Fibroblast of lung (primary cell): ENCODE data around the gene RGS3. TPM values are rescaled to one million over a fixed set of nuclear protein-coding genes. Genes with fewer than 3 reads are reported as not detected.
A peak's percentile ranks its signal among the peaks of the same experiment; 100 is the strongest.

Experiments used
- DNase-seq, 2 donors: peaks; one replicate each; pipeline versions ENCODE4 v3.0.0 to v3.0.0-alpha.2; 2010; ENCODE audit warnings: low read depth in 2 of 2
- H2AFZ ChIP-seq: 2 replicates; pipeline ENCODE4 v1.5.1; 2012; ENCODE audit warnings: low read length, control low read depth, inconsistent platforms
- H3K27ac ChIP-seq: 2 replicates; pipeline ENCODE4 v1.5.1; 2011; ENCODE audit warnings: low read length, control low read depth; ENCODE audit not compliant: insufficient read depth
- H3K27me3 ChIP-seq: 2 replicates; pipeline ENCODE4 v1.5.1; 2011; ENCODE audit warnings: mild to moderate bottlenecking, low read length; ENCODE audit not compliant: control insufficient read depth, insufficient read depth
- H3K36me3 ChIP-seq: 2 replicates; pipeline ENCODE4 v1.5.1; 2011; ENCODE audit warnings: low read length; ENCODE audit not compliant: control insufficient read depth, insufficient read depth
- H3K4me1 ChIP-seq: 2 replicates; pipeline ENCODE4 v1.5.1; 2011; ENCODE audit warnings: low read length; ENCODE audit not compliant: control insufficient read depth, insufficient read depth; ENCODE audit errors: extremely low read depth
- H3K4me2 ChIP-seq: 2 replicates; pipeline ENCODE4 v1.5.1; 2011; ENCODE audit warnings: low read length, control low read depth; ENCODE audit not compliant: insufficient read depth; ENCODE audit errors: extremely low read depth
- H3K4me3 ChIP-seq, 4 experiments: fragments of 200-600 bp in 1 of 4; sonication (generic) in 1 of 4; replicated peaks in 1 of 4; 2 replicates each; pipeline ENCODE4 v1.5.1; 2011 to 2016; ENCODE audit warnings: low read length in 4 of 4, low read depth in 3 of 4, mild to moderate bottlenecking in 3 of 4, control low read depth in 2 of 4, inconsistent platforms in 1 of 4, mixed read lengths in 1 of 4; ENCODE audit not compliant: insufficient read depth in 1 of 4; ENCODE audit errors: control extremely low read depth in 1 of 4
- H3K79me2 ChIP-seq: 2 replicates; pipeline ENCODE4 v1.5.1; 2012; ENCODE audit warnings: mild to moderate bottlenecking, low read length, inconsistent platforms; ENCODE audit not compliant: control insufficient read depth, insufficient read depth
- H3K9ac ChIP-seq: 2 replicates; pipeline ENCODE4 v1.5.1; 2011; ENCODE audit warnings: mild to moderate bottlenecking, low read length, control low read depth; ENCODE audit not compliant: insufficient read depth
- H3K9me3 ChIP-seq: 2 replicates; pipeline ENCODE4 v1.5.1; 2012; ENCODE audit warnings: low read depth, low read length; ENCODE audit not compliant: control insufficient read depth, insufficient read depth
- H4K20me1 ChIP-seq: 2 replicates; pipeline ENCODE4 v1.5.1; 2011; ENCODE audit warnings: low read length; ENCODE audit not compliant: control insufficient read depth, insufficient read depth; ENCODE audit errors: extremely low read depth
- CTCF ChIP-seq, 2 donors: IDR thresholded peaks in 1 of 2; conservative IDR thresholded peaks in 1 of 2; 1 replicate in 1 of 2; 2 replicates in 1 of 2; pipeline ENCODE4 v1.5.1; 2011 to 2012; ENCODE audit warnings: low read length in 2 of 2, control low read depth in 1 of 2, inconsistent platforms in 1 of 2, low read depth in 1 of 2, mild to moderate bottlenecking in 1 of 2
- EZH2 ChIP-seq: IDR thresholded peaks from 2 replicates; pipeline ENCODE4 v1.5.1; 2012; ENCODE audit warnings: low read length, control low read depth, mild to moderate bottlenecking; ENCODE audit errors: missing control alignments
- polyA plus RNA-seq, 2 donors: library from polyadenylated mRNA; depleted of rRNA in 1 of 2; stranded (reverse) in 1 of 2; unstranded in 1 of 2; fragments of >200 nt; gene quantifications; 2 replicates each; pipeline ENCODE4 v1.2.1, GENCODE V29; 2011 to 2012; ENCODE audit warnings: missing spikeins in 1 of 2
- total RNA-seq: library from RNA; depleted of rRNA; stranded (reverse); fragments of >200 nt; gene quantifications from 2 replicates; pipeline ENCODE4 v1.2.1, GENCODE V29; 2014

The RGS3 gene
- total and polyA plus RNA-seq, 2 donors (not counting 1 experiment from before 2014, with no cell fraction given), result 48.1 to 74.3 TPM

- no peak for TF ChIP-seq CTCF (conservative IDR thresholded peaks at IDR 0.05 in 1 of 2, IDR thresholded peaks at IDR 0.05 in 1 of 2; ENCODE audit: low read depth in 1 of 2, low read length in 2 of 2)
- no peak for TF ChIP-seq EZH2
- H3K4me2 ChIP-seq, result peak overlapping the region; percentile 23
- peak in 1 of 2 donors; percentile 53 for DNase-seq
- no peak overlapping the region for H3K4me3 ChIP-seq
- no peaks in the 10 kb centered on the region for H3K9me3 ChIP-seq
- H3K9ac ChIP-seq, result no peak overlapping the region
- no peaks in the 10 kb centered on the region for H3K36me3 ChIP-seq
- H4K20me1 ChIP-seq, result no peaks in the 10 kb centered on the region
- no peak overlapping the region for H2AFZ ChIP-seq
- H3K27me3 ChIP-seq, result no peaks in the 10 kb centered on the region
- peak overlapping the region; percentile 42 for H3K27ac ChIP-seq
- H3K4me1 ChIP-seq, result peaks cover 22% of the 10 kb centered on the region
- no peaks in the 10 kb centered on the region for H3K79me2 ChIP-seq
These were observed 168.5 kb downstream of the RGS3 start for GRCh38 chr9:113631871-113632665.

- no peak overlapping the region for H3K4me2 ChIP-seq
- TF ChIP-seq CTCF (conservative IDR thresholded peaks at IDR 0.05 in 1 of 2, IDR thresholded peaks at IDR 0.05 in 1 of 2; ENCODE audit: low read depth in 1 of 2, low read length in 2 of 2), result no peak
- TF ChIP-seq EZH2, result no peak
- no peak overlapping the region for H3K9ac ChIP-seq
These were observed 169.5 kb downstream of the RGS3 start for GRCh38 chr9:113632776-113633590.

More at GRCh38 chr9:113632776-113633590, 169.5 kb downstream of the RGS3 start:
- no peaks in the 10 kb centered on the region for H3K9me3 ChIP-seq
- H4K20me1 ChIP-seq, result no peaks in the 10 kb centered on the region
- H3K36me3 ChIP-seq, result no peaks in the 10 kb centered on the region
- H2AFZ ChIP-seq, result no peak overlapping the region
- no peaks in the 10 kb centered on the region for H3K79me2 ChIP-seq
- DNase-seq, result peak; percentile 44 to 48
- H3K27ac ChIP-seq, result peak overlapping the region; percentile 42
- peaks cover 22% of the 10 kb centered on the region for H3K4me1 ChIP-seq
- no peaks in the 10 kb centered on the region for H3K27me3 ChIP-seq
- H3K4me3 ChIP-seq, result no peak overlapping the region
